Measurements from ENCODE around the gene PRDM16. TPM values are rescaled to one million over a fixed set of nuclear protein-coding genes. Genes with fewer than 3 reads are reported as not detected.

The PRDM16 gene
- total and polyA plus RNA-seq, 2 donors (not counting 1 experiment from before 2014, with no cell fraction given) = 0.03 to 0.12 TPM

DNA sequence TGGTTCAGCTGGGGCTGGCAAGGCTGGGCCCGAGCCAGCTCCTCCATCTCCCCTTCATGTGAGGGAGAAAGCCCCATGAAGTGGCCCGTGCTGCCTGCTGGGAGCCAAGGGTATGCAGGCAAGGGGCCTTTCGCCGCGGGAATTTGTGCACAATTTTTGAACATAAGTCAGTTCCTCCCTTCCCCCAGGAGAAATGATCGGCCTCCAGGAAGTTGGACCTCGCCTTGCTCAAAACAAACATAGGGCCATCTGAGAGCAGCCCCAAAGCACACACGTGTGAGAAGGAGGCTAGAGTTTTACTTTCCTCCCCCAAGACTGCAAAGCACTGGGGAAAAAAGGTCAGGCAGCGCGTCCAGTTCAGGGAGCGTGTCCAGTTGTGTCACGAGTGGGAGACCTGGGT lies 64.7 kb downstream of the PRDM16 start:
- Histone ChIP-seq H3K4me2 (replicated peaks; ENCODE audit: low read depth, low read length, poor library complexity, severe bottlenecking) (no peak overlapping the region), H3K36me3 (replicated peaks in 1 of 2; ENCODE audit: control extremely low read depth in 1 of 2, control insufficient read depth in 1 of 2, extremely low read depth in 1 of 2, insufficient read depth in 2 of 2, low read length in 1 of 2) (no peaks in the 10 kb centered on the region), H3K79me2 (ENCODE audit: control insufficient read depth, insufficient read depth, low read length) (no peaks in the 10 kb centered on the region), H2AFZ (ENCODE audit: insufficient read depth, low read depth, low read length, poor library complexity, severe bottlenecking) (no peak overlapping the region), H3K27ac (ENCODE audit: low read length in 2 of 2) (no peak overlapping the region), H3K4me3 (ENCODE audit: control extremely low read depth in 1 of 5, extremely low read depth in 1 of 5, insufficient read depth in 1 of 5, low read depth in 2 of 5, low read length in 4 of 5) (no peak overlapping the region), H4K20me1 (ENCODE audit: control insufficient read depth, insufficient read depth, low read length, poor library complexity, severe bottlenecking) (no peaks in the 10 kb centered on the region), H3K27me3 (replicated peaks in 1 of 4; ENCODE audit: control extremely low read depth in 1 of 4, control insufficient read depth in 3 of 4, insufficient read depth in 4 of 4, low read length in 3 of 4) (no peaks in the 10 kb centered on the region), H3K9ac (ENCODE audit: low read length) (no peak overlapping the region), H3K4me1 (ENCODE audit: control insufficient read depth in 2 of 2, insufficient read depth in 2 of 2, low read length in 2 of 2) (no peaks in the 10 kb centered on the region), H3K9me3 (ENCODE audit: control extremely low read depth in 1 of 3, control insufficient read depth in 2 of 3, insufficient read depth in 1 of 3, low read length in 2 of 3) (no peaks in the 10 kb centered on the region)
- POLR2A ChIA-PET = no interaction called here
- peaks cover 3% of the 10 kb centered on the region for H3K27me3 Mint-ChIP-seq
- ATAC-seq (ENCODE audit: low read depth) (no peak), DNase-seq (no peak)
- H3K4me1 Mint-ChIP-seq = no peaks in the 10 kb centered on the region
- H3K4me3 Mint-ChIP-seq = no peak overlapping the region
- H3K9me3 Mint-ChIP-seq (ENCODE audit: insufficient read depth) = no peaks in the 10 kb centered on the region
- 73% methylated on average over 11 of the region's 12 CpGs for WGBS (ENCODE audit: insufficient coverage)
- intact Hi-C loops (cut with micrococcal nuclease) = no loop called here
- CTCF ChIA-PET = no interaction called here
- no peak overlapping the region for H3K27ac Mint-ChIP-seq
- TF ChIP-seq EZH2 (IDR thresholded peaks at IDR 0.05; ENCODE audit: borderline replicate concordance, insufficient read depth, low read depth, low read length, poor library complexity, severe bottlenecking) = no peak
- TF ChIP-seq CTCF (IDR thresholded peaks at IDR 0.05) = no peak

DNA sequence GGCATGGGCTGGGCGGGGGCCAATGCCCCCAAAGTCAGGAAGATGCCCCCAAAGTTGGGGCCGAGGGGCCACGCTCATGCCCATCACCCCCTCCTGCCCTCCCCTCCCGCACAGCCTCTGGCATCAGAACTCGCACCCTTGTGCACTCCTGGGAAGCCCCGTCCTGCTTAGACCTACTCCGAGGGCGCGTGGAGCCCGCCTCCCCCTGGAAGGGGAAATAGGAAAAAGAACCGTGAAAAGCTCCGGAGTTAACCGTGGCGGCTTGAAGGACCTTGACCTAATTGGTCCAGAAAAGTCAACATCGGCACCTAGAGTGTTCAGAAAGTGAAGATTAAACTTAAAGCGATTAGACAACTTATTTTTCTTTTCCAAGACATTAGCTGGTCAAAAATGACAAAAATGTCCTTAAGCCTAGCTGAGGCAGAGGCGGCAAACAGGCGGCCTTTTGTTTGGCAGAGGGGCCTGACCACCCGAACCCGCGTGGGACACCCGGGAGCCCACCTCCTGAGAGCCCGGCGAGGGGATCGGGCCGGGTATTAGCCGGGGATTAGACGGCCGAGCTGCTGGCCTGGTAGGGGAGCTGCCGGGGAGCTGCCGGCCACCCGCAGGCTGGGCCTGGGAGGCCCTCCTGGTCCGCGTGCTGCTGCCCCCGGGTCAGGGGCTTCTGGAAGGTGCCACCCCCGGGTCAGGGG lies 65.5 kb downstream of the PRDM16 start:
- Mint-ChIP-seq H3K9me3 (ENCODE audit: insufficient read depth) (no peaks in the 10 kb centered on the region), H3K4me3 (no peak overlapping the region), H3K27ac (no peak overlapping the region), H3K4me1 (no peaks in the 10 kb centered on the region), H3K27me3 (peaks cover 3% of the 10 kb centered on the region)
- 91% methylated on average over 22 of the region's 36 CpGs for WGBS (ENCODE audit: insufficient coverage)
- Histone ChIP-seq H3K27ac (ENCODE audit: low read length in 2 of 2) (no peak overlapping the region), H3K4me1 (ENCODE audit: control insufficient read depth in 2 of 2, insufficient read depth in 2 of 2, low read length in 2 of 2) (no peaks in the 10 kb centered on the region), H4K20me1 (ENCODE audit: control insufficient read depth, insufficient read depth, low read length, poor library complexity, severe bottlenecking) (no peaks in the 10 kb centered on the region), H3K4me3 (ENCODE audit: control extremely low read depth in 1 of 5, extremely low read depth in 1 of 5, insufficient read depth in 1 of 5, low read depth in 2 of 5, low read length in 4 of 5) (no peak overlapping the region), H3K79me2 (ENCODE audit: control insufficient read depth, insufficient read depth, low read length) (no peaks in the 10 kb centered on the region), H3K9ac (ENCODE audit: low read length) (no peak overlapping the region), H3K27me3 (replicated peaks in 1 of 4; ENCODE audit: control extremely low read depth in 1 of 4, control insufficient read depth in 3 of 4, insufficient read depth in 4 of 4, low read length in 3 of 4) (no peaks in the 10 kb centered on the region), H3K9me3 (ENCODE audit: control extremely low read depth in 1 of 3, control insufficient read depth in 2 of 3, insufficient read depth in 1 of 3, low read length in 2 of 3) (no peaks in the 10 kb centered on the region), H3K36me3 (replicated peaks in 1 of 2; ENCODE audit: control extremely low read depth in 1 of 2, control insufficient read depth in 1 of 2, extremely low read depth in 1 of 2, insufficient read depth in 2 of 2, low read length in 1 of 2) (no peaks in the 10 kb centered on the region), H2AFZ (ENCODE audit: insufficient read depth, low read depth, low read length, poor library complexity, severe bottlenecking) (no peak overlapping the region), H3K4me2 (replicated peaks; ENCODE audit: low read depth, low read length, poor library complexity, severe bottlenecking) (no peak overlapping the region)
- ATAC-seq (ENCODE audit: low read depth) (no peak), DNase-seq (no peak)
- CTCF ChIA-PET = no interaction called here
- POLR2A ChIA-PET = no interaction called here
- no peak for TF ChIP-seq EZH2 (IDR thresholded peaks at IDR 0.05; ENCODE audit: borderline replicate concordance, insufficient read depth, low read depth, low read length, poor library complexity, severe bottlenecking)
- no peak for TF ChIP-seq CTCF (IDR thresholded peaks at IDR 0.05)
- intact Hi-C loops (cut with micrococcal nuclease) = no loop called here
